GM12878 (cell line): ENCODE results near the gene ESCO1.

ENCODE experiments used
- REST ChIP-seq: IDR thresholded peaks from 2 replicates; pipeline ENCODE4 v1.6.1; 2012; ENCODE audit warnings: mild to moderate bottlenecking, low read depth, low read length
- TAF1 ChIP-seq: IDR thresholded peaks from 2 replicates; pipeline ENCODE4 v1.6.1; 2011; ENCODE audit warnings: mild to moderate bottlenecking, low read depth, low read length, borderline replicate concordance
- ZBTB33 ChIP-seq: fragments of 450-650 bp; IDR thresholded peaks from 2 replicates; pipeline ENCODE4 v1.6.1; 2017; ENCODE audit warnings: mild to moderate bottlenecking
- TF ChIP-seq, protein P1 (sequence below): fragments of 150-350 bp; IDR thresholded peaks from 2 replicates; pipeline ENCODE4 v1.6.1; 2016; ENCODE audit warnings: low read depth, low read length
- TF ChIP-seq, protein P2 (sequence below): fragments of 450-650 bp; IDR thresholded peaks from 2 replicates; pipeline ENCODE4 v1.6.1; 2016; ENCODE audit warnings: mild to moderate bottlenecking

- TF ChIP-seq, protein P1, sequence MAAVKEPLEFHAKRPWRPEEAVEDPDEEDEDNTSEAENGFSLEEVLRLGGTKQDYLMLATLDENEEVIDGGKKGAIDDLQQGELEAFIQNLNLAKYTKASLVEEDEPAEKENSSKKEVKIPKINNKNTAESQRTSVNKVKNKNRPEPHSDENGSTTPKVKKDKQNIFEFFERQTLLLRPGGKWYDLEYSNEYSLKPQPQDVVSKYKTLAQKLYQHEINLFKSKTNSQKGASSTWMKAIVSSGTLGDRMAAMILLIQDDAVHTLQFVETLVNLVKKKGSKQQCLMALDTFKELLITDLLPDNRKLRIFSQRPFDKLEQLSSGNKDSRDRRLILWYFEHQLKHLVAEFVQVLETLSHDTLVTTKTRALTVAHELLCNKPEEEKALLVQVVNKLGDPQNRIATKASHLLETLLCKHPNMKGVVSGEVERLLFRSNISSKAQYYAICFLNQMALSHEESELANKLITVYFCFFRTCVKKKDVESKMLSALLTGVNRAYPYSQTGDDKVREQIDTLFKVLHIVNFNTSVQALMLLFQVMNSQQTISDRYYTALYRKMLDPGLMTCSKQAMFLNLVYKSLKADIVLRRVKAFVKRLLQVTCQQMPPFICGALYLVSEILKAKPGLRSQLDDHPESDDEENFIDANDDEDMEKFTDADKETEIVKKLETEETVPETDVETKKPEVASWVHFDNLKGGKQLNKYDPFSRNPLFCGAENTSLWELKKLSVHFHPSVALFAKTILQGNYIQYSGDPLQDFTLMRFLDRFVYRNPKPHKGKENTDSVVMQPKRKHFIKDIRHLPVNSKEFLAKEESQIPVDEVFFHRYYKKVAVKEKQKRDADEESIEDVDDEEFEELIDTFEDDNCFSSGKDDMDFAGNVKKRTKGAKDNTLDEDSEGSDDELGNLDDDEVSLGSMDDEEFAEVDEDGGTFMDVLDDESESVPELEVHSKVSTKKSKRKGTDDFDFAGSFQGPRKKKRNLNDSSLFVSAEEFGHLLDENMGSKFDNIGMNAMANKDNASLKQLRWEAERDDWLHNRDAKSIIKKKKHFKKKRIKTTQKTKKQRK: no peak
- TF ChIP-seq TAF1 (no peak), ZBTB33 (no peak), REST (no peak)
- TF ChIP-seq, protein P2, sequence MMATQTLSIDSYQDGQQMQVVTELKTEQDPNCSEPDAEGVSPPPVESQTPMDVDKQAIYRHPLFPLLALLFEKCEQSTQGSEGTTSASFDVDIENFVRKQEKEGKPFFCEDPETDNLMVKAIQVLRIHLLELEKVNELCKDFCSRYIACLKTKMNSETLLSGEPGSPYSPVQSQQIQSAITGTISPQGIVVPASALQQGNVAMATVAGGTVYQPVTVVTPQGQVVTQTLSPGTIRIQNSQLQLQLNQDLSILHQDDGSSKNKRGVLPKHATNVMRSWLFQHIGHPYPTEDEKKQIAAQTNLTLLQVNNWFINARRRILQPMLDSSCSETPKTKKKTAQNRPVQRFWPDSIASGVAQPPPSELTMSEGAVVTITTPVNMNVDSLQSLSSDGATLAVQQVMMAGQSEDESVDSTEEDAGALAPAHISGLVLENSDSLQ: no peak
These were observed 91.4 kb downstream of the ESCO1 start for GRCh38 chr18:21509062-21509461.
